GM12878 (cell line): Measurements from ENCODE around the gene NDUFV1. TPM values are rescaled to one million over a fixed set of nuclear protein-coding genes. Genes with fewer than 3 reads are reported as not detected.

Experiments
- ATAC-seq: fragments of 200-7000 bp; cut with Tn5 transposase; 3 replicates; pipeline ENCODE4 v1.9.1; 2020; ENCODE audit warnings: mild to moderate bottlenecking, moderate library complexity
- BruUV-seq: library from RNA; stranded (reverse); fragments of 400-500 nt; replicated peaks from 2 replicates; lab custom pipeline; 2021; lab: Mats Ljungman, UMichigan
- CTCF ChIA-PET: fragments of 300-600 bp; sonication (Branson Sonifier 250); formaldehyde crosslinking; extraction: SDS; loops from one replicate; lab custom pipeline; 2021; ENCODE audit warnings: inconsistent platforms; lab: Yijun Ruan, JAX
- POLR2A ChIA-PET: fragments of 350-600 bp; formaldehyde crosslinking; extraction: SDS; loops from one replicate; lab custom pipeline; 2021; ENCODE audit warnings: inconsistent platforms; lab: Charles Lee
- RAD21 ChIA-PET: fragments of 300-600 bp; sonication (Branson Sonifier 250); formaldehyde crosslinking; loops from one replicate; lab custom pipeline; 2023; ENCODE audit warnings: antibody characterized with exemption; ENCODE audit not compliant: unreplicated experiment; lab: Charles Lee
- SMC1A ChIA-PET: fragments of 300-600 bp; sonication (Branson Sonifier 250); formaldehyde crosslinking; loops from one replicate; lab custom pipeline; 2023; ENCODE audit not compliant: unreplicated experiment, uncharacterized antibody; lab: Charles Lee
- DNase-seq: peaks from one replicate; pipeline ENCODE4 v3.0.0-alpha.2; 2011; ENCODE audit warnings: low read depth, low spot score
- FAIRE-seq: peaks from 3 replicates; lab custom pipeline; 2011; peaks lifted over from hg19 to GRCh38; lab: Jason Lieb, UNC
- H2AFZ ChIP-seq: 2 replicates; pipeline ENCODE4 v1.6.0; 2011; ENCODE audit warnings: low read depth, low read length, control low read depth; ENCODE audit not compliant: control insufficient read depth
- H3K27ac ChIP-seq: 2 replicates; pipeline ENCODE4 v1.5.1; 2011; ENCODE audit warnings: control low read depth; ENCODE audit not compliant: control insufficient read depth, insufficient read depth
- H3K27me3 ChIP-seq, 2 experiments: replicated peaks in 1 of 2; 2 replicates each; pipeline versions ENCODE4 v1.6.0 to v1.6.1; 2011; ENCODE audit warnings: low read length in 1 of 2; ENCODE audit not compliant: control insufficient read depth in 2 of 2, insufficient read depth in 2 of 2
- H3K36me3 ChIP-seq, 2 experiments: 2 replicates each; pipeline ENCODE4 v1.5.1; 2011; ENCODE audit warnings: low read length in 1 of 2; ENCODE audit not compliant: control insufficient read depth in 2 of 2, insufficient read depth in 2 of 2
- H3K4me1 ChIP-seq: 2 replicates; pipeline ENCODE4 v1.6.1; 2011; ENCODE audit warnings: mild to moderate bottlenecking, low read length, moderate library complexity, mixed read lengths; ENCODE audit not compliant: control insufficient read depth, insufficient read depth
- H3K4me2 ChIP-seq: 2 replicates; pipeline ENCODE4 v1.6.0; 2011; ENCODE audit warnings: control low read depth; ENCODE audit not compliant: control insufficient read depth, insufficient read depth
- H3K4me3 ChIP-seq: fragments of 200-600 bp; sonication (generic); 2 replicates; pipeline ENCODE4 v1.5.1; 2016
- H3K79me2 ChIP-seq: 2 replicates; pipeline ENCODE4 v1.6.0; 2011; ENCODE audit warnings: low read length; ENCODE audit not compliant: control insufficient read depth, insufficient read depth
- H3K9ac ChIP-seq: 2 replicates; pipeline ENCODE4 v1.8.0; 2011; ENCODE audit warnings: low read length, control low read depth, mixed read lengths; ENCODE audit not compliant: control insufficient read depth, insufficient read depth
- H3K9me3 ChIP-seq: replicated peaks from 3 replicates; pipeline ENCODE4 v1.5.1; 2011; ENCODE audit warnings: mild to moderate bottlenecking, low read length; ENCODE audit not compliant: control insufficient read depth, insufficient read depth
- H4K20me1 ChIP-seq: 2 replicates; pipeline ENCODE4 v1.6.0; 2011; ENCODE audit not compliant: control insufficient read depth, insufficient read depth
- EED ChIP-seq: sonication (generic); IDR thresholded peaks from 2 replicates; pipeline ENCODE4 v1.6.1; 2016; ENCODE audit warnings: antibody characterized with exemption, low read depth
- FOXK2 ChIP-seq: fragments of 450-650 bp; IDR thresholded peaks from 2 replicates; pipeline ENCODE4 v1.6.1; 2017; ENCODE audit warnings: mild to moderate bottlenecking, moderate library complexity
- HCFC1 ChIP-seq: fragments of 150-350 bp; IDR thresholded peaks from 2 replicates; pipeline ENCODE4 v1.6.1; 2014; ENCODE audit warnings: low read length
- HDAC6 ChIP-seq: fragments of 200-600 bp; sonication (generic); IDR thresholded peaks from one replicate; pipeline ENCODE4 v1.8.0; 2017; ENCODE audit warnings: antibody characterized with exemption; ENCODE audit not compliant: unreplicated experiment
- IKZF1 ChIP-seq: fragments of 450-650 bp; conservative IDR thresholded peaks from 2 replicates; pipeline ENCODE4 v1.6.1; 2017; ENCODE audit warnings: antibody characterized with exemption, mild to moderate bottlenecking
- KDM1A ChIP-seq: fragments of 200-600 bp; sonication (generic); IDR thresholded peaks from 2 replicates; pipeline ENCODE4 v1.6.1; 2016; ENCODE audit warnings: borderline replicate concordance
- PAX8 ChIP-seq: fragments of 450-650 bp; IDR thresholded peaks from 2 replicates; pipeline ENCODE4 v1.6.1; 2017; ENCODE audit warnings: mild to moderate bottlenecking, moderate library complexity
- SIN3A ChIP-seq: IDR thresholded peaks from 2 replicates; pipeline ENCODE4 v1.6.1; 2012; ENCODE audit warnings: low read depth, low read length, improper control_type of control experiment
- SMARCA5 ChIP-seq: fragments of 450-650 bp; IDR thresholded peaks from 2 replicates; pipeline ENCODE4 v1.6.1; 2017; ENCODE audit warnings: mild to moderate bottlenecking
- TBL1XR1 ChIP-seq: IDR thresholded peaks from 2 replicates; pipeline ENCODE4 v1.6.1; 2012; ENCODE audit warnings: low read depth, low read length, improper control_type of control experiment
- WGBS: methylation state at CpG from one replicate; pipeline ENCODE4 v1.1.6; 2016; ENCODE audit warnings: low lambda C conversion rate; ENCODE audit not compliant: insufficient replicate concordance, insufficient coverage; ENCODE audit errors: missing lambda C conversion rate; 5-methylcytosine and 5-hydroxymethylcytosine counted together
- in situ Hi-C: fragments of 300-500 bp; cut with MboI; formaldehyde crosslinking; loops from 9 replicates; pipeline ENCODE4 v1.14.3; 2018; ENCODE audit warnings: mixed read lengths
- intact Hi-C: fragments of 100-400 bp; cut with micrococcal nuclease; formaldehyde crosslinking; loops from one replicate; pipeline ENCODE4 v1.14.2; 2022; ENCODE audit not compliant: unreplicated experiment
- polyA plus RNA-seq, 11 experiments: library from polyadenylated mRNA; depleted of rRNA in 4 of 11; unstranded in 6 of 11; stranded (reverse) in 5 of 11; fragments of >200 nt; fragmentation: Nextera tagmentation in 4 of 11; fragmentation: Illumina TruSeq in 1 of 11; extraction: Ambion mirVana in 4 of 11; extraction: Trizol in 1 of 11; gene quantifications; 1 replicate in 1 of 11; 2 replicates in 10 of 11; pipeline versions ENCODE4 v1.2.1 to v1.2.3, GENCODE V29; 2011 to 2016; ENCODE audit warnings: inconsistent platforms in 2 of 11, missing spikeins in 2 of 11, low read depth in 1 of 11
- total RNA-seq, 4 experiments: library from RNA; depleted of rRNA in 3 of 4; stranded (reverse); fragments of >200 nt in 3 of 4; fragmentation: Illumina TruSeq in 1 of 4; extraction: Trizol in 1 of 4; gene quantifications; 2 replicates each; pipeline versions ENCODE4 v1.2.1 to v1.2.3, GENCODE V29; 2013 to 2021
- TF ChIP-seq, protein P1 (sequence below): fragments of 450-650 bp; IDR thresholded peaks from 2 replicates; pipeline ENCODE4 v1.6.1; 2017; ENCODE audit warnings: low read depth, mild to moderate bottlenecking, moderate library complexity
- TF ChIP-seq, protein P2 (sequence below): fragments of 450-650 bp; IDR thresholded peaks from 2 replicates; pipeline ENCODE4 v1.6.1; 2018; ENCODE audit warnings: borderline replicate concordance, mild to moderate bottlenecking; ENCODE audit not compliant: partially characterized antibody

Gene NDUFV1
- total and polyA plus RNA-seq, 10 of the 15 experiments (the other 5 are each of a cell fraction or from before 2014, with no cell fraction given), result 8.2 to 380 (median 231) TPM

DNA sequence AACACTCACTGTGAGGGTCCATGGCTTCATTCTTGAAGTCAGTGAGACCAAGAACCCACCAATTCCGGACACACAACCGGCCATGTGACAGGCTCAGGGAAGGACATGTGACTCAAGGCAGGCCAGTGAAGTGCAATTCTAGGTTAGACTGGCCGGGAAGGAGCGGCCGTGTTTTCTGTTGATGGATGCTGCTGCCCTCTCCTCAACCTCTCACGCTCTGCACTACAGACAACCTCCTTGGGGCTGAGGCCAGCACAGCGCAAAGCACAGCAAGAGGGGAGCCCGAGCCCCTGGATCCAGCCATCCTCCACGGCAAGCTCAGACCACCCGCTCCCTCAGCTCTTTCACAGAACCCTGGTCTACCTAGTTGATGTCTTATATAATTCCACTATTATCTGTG, 20.2 kb downstream of the NDUFV1 start (continued):
- no peak for TF ChIP-seq FOXK2
- TF ChIP-seq PAX8, result no peak
- TF ChIP-seq, protein P1, sequence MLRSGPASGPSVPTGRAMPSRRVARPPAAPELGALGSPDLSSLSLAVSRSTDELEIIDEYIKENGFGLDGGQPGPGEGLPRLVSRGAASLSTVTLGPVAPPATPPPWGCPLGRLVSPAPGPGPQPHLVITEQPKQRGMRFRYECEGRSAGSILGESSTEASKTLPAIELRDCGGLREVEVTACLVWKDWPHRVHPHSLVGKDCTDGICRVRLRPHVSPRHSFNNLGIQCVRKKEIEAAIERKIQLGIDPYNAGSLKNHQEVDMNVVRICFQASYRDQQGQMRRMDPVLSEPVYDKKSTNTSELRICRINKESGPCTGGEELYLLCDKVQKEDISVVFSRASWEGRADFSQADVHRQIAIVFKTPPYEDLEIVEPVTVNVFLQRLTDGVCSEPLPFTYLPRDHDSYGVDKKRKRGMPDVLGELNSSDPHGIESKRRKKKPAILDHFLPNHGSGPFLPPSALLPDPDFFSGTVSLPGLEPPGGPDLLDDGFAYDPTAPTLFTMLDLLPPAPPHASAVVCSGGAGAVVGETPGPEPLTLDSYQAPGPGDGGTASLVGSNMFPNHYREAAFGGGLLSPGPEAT, result no peak
- no peak for TF ChIP-seq HCFC1
- TF ChIP-seq HDAC6, result no peak
- no peak for TF ChIP-seq KDM1A
- TF ChIP-seq EED, result no peak
- no peak for TF ChIP-seq SMARCA5
- no peak for TF ChIP-seq IKZF1

DNA sequence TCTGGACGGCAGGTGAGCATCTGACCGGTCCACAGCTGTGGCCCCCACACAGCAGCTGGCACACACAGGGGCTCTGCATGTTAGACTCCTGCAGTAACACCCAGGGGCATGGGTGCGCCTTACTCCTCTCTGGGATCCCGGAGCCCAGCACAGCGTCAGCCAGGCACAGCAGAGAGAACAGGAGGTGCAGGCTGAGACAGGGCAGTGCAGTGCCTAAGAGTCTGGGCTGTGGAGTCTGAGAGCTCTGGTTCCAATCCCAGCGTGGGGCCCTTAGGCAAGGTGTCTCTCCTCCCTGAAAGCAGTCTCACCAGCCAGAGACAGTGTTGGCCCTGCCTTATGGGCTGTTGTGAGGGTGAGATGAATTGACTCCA, 20.7 kb downstream of the NDUFV1 start:
- no peaks in the 10 kb centered on the region for H3K9me3 ChIP-seq
- no peak for FAIRE-seq
- no TSS peak for BruUV-seq
- no peaks in the 10 kb centered on the region for H4K20me1 ChIP-seq
- H3K36me3 ChIP-seq, result no peaks in the 10 kb centered on the region
- H3K9ac ChIP-seq, result no peak overlapping the region
- no peak for DNase-seq
- in situ Hi-C loops, result no loop called here
- 85% methylated on average over 6 of the region's 6 CpGs for WGBS
- no peak overlapping the region for H3K27ac ChIP-seq
- ChIA-PET RAD21 (interaction anchor here (5.1 kb wide), 1 partner anchor 50 kb away, joined by 25 read pairs; no protein-coding TSS in a partner anchor), CTCF (interaction anchor here (3.9 to 6.4 kb wide), 6 partner anchors 12 to 54 kb away, joined by 26 to 71 read pairs (median 48); partner anchors contain the start of genes ACY3 and GSTP1), SMC1A (interaction anchor here (1.3 to 6.4 kb wide), 5 partner anchors 10 to 48 kb away, joined by 3 to 52 read pairs (median 14); partner anchors contain the start of gene GSTP1), POLR2A (interaction anchor here (0.6 to 2.7 kb wide), 3 partner anchors 8 to 13 kb away, joined by 5 to 14 read pairs (median 9); no protein-coding TSS in a partner anchor)
- no peak overlapping the region for H3K4me2 ChIP-seq
- intact Hi-C loops, result no loop called here
- H3K79me2 ChIP-seq, result no peaks in the 10 kb centered on the region
- H3K4me3 ChIP-seq, result no peak overlapping the region
- TF ChIP-seq, protein P2, sequence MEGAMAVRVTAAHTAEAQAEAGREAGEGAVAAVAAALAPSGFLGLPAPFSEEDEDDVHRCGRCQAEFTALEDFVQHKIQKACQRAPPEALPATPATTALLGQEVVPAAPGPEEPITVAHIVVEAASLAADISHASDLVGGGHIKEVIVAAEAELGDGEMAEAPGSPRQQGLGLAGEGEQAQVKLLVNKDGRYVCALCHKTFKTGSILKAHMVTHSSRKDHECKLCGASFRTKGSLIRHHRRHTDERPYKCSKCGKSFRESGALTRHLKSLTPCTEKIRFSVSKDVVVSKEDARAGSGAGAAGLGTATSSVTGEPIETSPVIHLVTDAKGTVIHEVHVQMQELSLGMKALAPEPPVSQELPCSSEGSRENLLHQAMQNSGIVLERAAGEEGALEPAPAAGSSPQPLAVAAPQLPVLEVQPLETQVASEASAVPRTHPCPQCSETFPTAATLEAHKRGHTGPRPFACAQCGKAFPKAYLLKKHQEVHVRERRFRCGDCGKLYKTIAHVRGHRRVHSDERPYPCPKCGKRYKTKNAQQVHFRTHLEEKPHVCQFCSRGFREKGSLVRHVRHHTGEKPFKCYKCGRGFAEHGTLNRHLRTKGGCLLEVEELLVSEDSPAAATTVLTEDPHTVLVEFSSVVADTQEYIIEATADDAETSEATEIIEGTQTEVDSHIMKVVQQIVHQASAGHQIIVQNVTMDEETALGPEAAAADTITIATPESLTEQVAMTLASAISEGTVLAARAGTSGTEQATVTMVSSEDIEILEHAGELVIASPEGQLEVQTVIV, result no peak
- no peak for TF ChIP-seq SIN3A
- TF ChIP-seq IKZF1, result no peak
- TF ChIP-seq TBL1XR1, result no peak
- H2AFZ ChIP-seq, result no peak overlapping the region
- ATAC-seq, result no peak
- H3K4me1 ChIP-seq, result peaks cover 15% of the 10 kb centered on the region
- no peaks in the 10 kb centered on the region for H3K27me3 ChIP-seq
